TTC549 (cell line): ENCODE measurements around the gene ADGRF4.
"Not testable (repeated sequence)": the region's sequence is repeated elsewhere in the genome, so short reads cannot be mapped to it uniquely, and the experiment has no call there.

ENCODE experiments used
- FAIRE-seq: peaks from 2 replicates; lab custom pipeline; 2012; peaks lifted over from hg19 to GRCh38; lab: Jason Lieb, UNC

ADGRF4 gene

DNA sequence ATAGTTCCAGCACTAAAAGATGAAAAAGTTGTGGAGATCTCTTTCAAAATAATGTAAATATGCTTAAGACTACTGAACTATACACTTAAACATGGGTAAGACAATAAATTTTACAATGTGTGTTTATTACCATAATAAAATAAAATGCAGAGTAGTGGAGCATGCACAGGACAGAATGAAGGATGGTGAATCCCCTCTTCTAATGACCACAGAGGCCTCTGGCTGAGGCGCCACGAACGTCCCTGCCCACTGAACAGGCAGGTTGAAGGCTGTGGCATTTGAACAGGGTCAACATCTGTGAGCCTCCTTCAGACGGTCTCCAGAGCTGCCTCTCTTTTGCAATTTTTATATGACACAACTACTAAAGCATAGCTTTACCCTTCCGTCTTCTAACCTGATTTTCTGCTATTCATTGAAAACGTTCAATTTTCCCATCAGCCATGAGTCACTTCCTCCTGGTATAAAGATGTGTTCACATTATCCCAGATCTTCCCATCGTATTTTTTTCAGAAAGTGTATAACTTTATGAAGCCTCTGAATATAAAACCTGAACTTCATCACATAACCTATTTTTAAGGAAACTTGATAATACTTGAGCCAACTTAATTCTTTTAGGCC, 37.8 kb downstream of the ADGRF4 start:
- no peak for FAIRE-seq

DNA sequence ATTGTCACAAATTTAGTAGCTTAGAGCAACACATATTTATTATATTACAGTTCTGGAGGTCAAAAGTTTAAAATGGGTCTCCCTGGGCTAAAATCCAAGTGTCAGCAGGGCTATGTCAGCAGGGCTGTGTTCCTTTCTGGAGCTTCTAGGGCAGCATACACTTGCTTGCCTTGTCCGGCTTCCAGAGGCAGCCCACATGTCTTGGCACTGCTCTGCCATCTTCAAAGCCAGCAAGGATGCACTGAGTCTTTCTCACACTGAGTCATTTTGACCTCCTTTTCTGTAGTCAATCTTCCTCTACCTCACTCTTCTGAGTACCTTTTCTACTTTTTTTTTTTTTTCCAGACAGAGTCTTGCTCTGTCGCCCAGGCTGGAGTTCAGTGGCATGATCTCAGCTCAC, 39.0 kb downstream of the ADGRF4 start:
- FAIRE-seq, result no peak

DNA sequence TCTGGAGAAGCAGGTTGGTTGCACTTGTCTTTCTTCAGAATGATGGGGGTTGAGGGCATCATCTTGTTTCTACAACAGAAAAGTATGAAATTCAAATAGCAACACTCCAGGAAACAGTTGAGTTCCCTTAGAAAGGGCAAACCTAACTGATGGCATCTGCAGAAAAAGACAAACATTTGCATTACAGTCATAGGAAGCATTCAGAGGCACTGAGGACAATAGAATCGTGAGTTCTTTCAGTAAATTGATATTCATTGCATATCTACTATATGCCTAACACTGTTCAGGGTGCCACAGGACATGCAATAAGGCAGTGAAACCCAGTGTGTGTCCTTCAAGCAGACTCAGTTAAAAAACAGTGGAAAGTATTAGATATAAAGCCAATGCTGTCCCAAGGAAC, 42.3 kb downstream of the ADGRF4 start:
- no peak for FAIRE-seq

DNA sequence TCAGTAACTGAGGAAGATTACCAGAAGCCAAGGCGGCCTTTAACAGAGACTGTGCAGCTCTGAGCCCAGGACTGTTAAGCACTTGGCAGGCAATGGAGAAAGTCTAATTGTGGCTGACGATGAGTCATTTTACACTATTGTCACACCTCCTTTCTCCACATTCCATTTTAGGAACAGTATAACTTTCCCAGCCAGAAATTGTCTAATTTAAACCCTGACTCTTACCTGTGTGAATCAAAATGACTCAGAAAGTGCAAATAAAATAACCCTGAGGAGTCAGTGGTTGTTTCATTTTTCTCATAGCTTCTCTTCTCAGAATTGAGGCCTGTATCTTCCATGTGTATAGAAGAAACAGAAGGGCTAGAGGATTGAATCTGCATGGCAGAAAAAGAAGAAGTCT, 43.4 kb downstream of the ADGRF4 start:
- FAIRE-seq, result no peak

DNA sequence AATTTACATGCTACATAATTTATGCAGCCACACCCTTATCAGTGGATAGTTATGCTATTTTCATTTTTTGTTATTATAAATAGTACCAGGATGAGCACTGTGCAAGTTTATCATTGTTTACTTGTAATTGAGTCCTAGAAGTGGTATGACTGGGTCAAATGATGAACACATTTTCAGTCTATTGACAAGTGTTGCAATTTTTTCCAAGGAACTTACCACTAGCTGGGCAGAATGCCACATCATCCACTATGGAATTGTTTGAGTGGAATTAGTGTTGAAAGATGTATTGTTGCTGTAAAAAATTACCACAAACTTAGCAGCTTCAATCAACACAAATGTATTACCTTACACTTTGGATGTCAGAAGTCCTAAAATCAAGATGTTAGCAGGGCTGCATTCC, 45.4 kb downstream of the ADGRF4 start:
- no peak for FAIRE-seq

DNA sequence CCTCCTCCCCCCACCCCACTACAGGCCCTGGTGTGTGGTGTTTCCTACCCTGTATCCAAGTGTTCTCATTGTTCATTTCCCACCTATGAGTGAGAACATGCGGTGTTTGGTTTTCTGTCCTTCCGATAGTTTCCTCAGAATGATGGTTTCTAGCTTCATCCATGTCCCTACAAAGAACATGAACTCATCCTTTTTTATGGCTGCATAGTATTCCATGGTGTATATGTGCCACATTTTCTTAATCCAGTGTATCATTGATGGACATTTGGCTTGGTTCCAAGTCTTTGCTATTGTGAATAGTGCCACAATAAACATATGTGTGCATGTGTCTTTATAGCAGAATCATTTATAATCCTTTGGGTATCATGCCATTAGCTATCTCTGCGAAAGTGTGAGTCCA, 46.9 kb downstream of the ADGRF4 start:
- FAIRE-seq, result not testable (repeated sequence)

DNA sequence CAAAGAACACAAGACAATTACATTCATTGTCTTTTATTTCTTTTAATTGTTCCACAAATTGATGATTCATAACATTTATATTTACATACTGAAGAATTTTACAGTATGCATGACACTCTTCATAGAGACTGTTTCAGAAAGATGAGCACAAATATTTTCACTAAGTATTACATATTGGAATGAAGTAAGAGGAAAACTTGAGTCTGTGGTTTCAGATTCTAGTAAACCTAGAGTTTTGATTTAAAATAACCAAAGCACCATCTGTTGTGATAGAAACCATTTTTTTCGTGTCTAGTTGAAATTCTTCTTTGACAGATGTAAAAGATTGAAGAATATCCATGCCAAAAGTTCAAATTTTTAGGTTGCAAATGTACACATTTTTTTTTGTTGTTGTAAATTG, 51.4 kb downstream of the ADGRF4 start:
- no peak for FAIRE-seq

DNA sequence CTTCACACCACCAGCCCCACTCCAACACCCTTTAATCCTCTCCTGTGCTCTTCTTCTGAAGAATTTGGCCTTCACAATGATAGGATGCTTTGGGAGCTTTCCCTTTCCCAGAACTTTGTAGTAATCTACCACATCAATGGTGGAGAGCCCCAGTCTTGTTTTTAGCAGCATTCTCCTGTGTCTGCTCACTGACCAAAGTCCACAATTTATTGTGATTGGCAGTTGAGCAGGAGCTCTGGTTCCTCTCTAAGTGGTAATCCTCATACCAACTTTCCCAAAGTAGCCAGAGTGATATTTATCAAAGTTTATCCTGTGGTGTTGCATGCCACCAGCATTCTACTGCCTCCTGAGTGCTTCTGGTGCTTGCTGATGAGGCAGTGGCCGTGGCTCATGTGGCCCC, 54.4 kb downstream of the ADGRF4 start:
- no peak for FAIRE-seq

DNA sequence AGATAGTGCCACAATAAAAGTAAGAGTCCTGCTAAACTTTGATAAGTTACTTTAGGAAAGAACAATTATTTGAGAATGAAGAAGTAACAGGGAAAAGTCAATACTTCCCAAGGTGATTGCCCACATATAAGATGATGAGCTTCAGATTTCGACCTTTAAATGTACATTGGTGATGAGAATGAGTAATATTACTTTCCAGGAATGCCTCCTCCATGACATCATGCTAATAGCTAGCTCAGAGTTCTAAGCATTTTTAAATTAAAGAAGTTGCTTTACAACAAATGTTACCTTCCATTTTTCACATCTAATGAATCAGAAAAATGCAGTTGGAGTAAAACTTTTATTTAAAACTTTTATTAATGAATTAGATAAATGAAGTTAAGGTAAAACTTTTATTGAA, 61.0 kb downstream of the ADGRF4 start:
- FAIRE-seq, result no peak

DNA sequence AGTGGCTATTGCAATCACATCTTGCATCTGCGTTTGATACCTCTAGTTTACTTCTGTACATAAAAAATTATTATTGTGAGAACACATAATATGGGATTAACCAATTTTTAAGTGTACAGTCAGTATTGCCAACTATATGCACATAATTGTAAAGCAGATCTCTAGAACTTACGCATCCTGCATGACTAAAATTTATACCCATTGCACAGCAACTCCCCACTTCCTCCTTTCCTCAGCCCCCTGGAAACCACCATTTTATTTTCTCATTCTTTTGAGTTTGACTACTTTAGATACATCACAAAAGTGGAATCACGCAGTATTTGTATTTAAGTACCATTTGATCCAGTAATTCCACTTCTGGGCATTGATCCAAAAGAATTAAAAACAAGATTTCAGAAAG, 64.1 kb downstream of the ADGRF4 start:
- FAIRE-seq, result no peak

DNA sequence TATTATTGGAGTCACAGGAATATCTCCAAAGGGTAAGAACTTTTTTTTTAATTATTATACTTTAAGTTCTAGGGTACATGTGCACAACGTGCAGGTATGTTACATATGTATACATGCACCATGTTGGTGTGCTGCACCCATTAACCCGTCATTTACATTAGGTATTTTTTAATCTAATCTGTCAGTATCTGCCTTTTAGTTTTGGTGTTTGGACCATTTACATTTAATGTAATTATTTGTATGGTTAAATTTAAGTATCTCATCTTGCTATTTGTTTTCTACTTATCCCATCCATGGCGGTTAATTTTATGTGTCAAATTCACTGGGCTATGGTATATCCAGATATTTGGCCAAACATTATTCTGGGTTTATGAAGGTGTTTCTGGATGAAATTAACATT, 68.1 kb downstream of the ADGRF4 start:
- no peak for FAIRE-seq

DNA sequence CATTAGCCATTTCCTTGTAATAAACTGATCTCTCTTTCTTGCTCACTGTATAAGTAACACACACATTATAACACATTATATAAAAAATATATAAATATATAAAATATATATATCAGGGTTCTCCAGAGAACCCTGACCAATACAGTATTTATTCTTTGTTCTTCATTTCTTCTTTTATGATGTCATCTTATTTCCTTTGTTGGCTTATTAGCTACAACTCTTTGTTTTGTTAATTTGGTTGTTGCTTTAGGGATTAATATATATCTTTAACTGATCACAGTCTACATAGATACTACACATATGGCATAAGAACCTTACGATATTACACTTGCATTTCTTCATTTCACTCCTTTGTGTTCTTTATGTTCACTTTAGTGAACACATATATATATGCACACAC, 68.7 kb downstream of the ADGRF4 start:
- no peak for FAIRE-seq

DNA sequence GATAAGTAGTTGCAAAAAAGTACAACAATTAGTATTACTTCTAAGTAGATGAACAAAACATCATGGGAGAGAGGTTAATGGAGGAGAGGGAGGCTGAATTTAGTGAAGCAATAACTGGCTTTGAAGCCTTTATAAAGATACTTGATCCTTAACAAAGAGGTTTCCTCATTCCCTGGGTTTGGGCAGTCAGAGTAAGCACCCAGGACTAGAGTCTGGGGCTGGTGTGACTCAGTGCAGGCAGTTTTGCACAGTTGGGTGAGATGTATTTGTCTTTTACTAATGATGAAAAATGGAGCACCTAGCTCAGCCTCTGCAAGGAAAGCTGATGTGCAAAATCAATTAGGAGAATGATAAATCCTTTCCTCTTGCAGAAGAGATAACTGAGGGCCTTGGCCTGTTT, 71.6 kb downstream of the ADGRF4 start:
- no peak for FAIRE-seq
